Retina (tissue), 1 donor: ENCODE measurements around the gene SLC38A7.
"Not testable (repeated sequence)": the region's sequence is repeated elsewhere in the genome, so short reads cannot be mapped to it uniquely, and the experiment has no call there.

Experiments
- DNase-seq: peaks from one replicate; pipeline ENCODE4 v3.0.0-alpha.2; 2016

Gene SLC38A7

GRCh38 chr16:58678269-58678668 lies 6.3 kb downstream of the SLC38A7 start:
- no peak for DNase-seq

GRCh38 chr16:58670946-58671583 lies 13.5 kb downstream of the SLC38A7 start:
- DNase-seq: no peak

DNA sequence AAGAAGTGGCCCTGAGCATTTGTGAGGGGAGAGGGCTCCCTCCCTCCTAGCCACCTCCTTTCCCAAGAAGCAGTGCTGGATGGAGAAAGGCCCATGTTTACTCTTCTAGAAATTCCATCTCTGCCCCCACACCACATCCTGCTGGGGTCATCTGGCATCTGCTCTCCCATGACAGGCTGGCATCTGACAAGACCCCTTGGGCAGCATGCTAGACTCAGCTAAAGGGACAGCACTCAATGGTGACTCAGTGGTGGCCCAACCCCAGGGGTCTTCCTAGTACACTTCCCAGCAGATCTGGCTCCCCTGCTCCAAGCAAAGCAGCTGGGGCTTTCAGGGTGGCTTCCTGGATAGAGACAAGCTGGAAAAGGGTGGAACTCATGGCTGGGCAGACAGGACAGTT lies 14.4 kb downstream of the SLC38A7 start:
- no peak for DNase-seq

GRCh38 chr16:58665200-58665599 lies 19.4 kb downstream of the SLC38A7 start:
- DNase-seq: no peak

DNA sequence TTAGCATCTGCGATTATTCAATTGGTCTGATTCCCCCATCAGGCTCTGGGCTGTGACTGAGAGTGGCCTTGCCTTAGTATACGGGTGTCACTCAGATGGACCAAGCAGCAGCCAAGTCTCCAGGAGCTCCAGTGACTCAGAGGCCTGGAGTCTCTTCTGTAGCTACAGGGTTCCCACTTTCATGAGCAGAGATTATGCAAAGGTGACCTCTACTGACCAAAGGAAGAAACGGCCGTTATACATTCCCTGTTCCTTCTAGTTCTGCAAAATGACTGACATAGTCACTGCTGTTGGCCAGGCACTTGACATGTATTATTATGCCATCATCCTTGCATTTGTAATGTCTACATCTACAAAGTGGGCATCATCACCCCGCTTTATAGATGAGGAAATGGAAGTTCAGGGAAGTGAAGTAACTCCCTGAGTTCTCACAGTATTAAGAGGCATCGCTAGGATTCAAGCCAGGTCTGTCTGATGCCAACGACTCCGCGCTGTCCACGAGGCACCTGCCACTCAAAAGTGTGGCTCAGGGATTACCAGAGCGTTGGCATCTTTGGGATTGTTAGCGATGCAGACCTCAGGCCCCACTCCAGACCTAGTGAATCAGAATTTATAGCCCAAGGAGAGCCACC lies 23.3 kb downstream of the SLC38A7 start:
- DNase-seq: peak; percentile 62

DNA sequence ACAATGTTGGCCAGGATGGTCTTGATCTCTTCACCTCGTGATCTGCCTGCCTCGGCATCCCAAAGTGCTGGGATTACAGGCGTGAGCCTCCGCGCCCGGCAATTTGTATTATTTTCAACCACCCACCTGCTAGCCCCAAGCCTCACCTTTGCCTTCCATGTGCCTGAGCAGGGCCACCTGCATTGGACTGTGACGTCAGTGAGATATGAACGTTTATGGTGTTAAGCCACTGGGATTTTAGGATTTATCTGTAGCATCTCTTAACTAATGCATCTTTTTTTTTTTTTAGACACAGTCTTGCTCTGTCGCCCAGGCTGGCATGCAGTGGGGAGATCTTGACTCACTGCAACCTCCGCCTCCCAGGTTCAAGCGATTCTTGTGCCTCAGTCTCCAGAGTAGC lies 24.7 kb downstream of the SLC38A7 start:
- DNase-seq: not testable (repeated sequence)

DNA sequence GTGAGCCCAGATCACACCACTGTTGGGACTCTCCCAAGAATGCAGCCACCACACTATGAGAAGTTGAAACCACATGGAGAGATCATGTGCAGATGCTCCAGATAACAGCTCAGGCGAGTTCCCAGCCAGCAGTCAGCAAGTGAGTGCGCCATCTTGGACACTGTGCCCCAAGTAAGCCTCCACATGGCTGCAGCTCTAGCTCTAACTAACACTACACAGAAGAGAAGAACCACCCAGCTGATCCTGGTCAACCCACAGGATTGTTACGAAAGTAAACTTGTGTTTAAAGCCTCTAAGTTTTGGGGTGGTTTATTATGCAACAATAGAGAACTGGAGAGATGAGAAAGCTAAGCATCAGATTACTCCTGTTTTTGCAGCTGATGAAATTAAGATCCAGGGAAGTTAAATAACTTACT lies 25.8 kb downstream of the SLC38A7 start:
- no peak for DNase-seq

DNA sequence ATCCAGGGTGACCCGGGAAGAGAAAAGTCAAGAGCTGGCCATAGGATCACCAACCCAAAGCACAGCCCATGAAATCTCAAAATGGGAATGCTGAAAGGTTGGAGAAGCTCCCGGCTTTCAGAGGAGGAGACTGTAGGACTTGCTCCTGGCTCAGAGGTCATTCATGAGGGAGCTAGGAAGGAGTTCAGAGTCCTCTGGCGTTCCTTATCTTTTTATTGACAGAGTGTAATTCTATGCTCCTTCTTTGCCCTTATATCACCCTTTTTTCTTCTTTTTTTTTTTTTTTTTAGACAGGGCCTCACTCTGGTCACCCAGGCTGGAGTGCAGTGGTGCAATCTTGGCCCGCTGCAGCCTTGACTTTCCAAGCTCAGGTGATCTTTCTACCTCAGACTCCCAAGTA lies 27.7 kb downstream of the SLC38A7 start:
- DNase-seq: no peak

DNA sequence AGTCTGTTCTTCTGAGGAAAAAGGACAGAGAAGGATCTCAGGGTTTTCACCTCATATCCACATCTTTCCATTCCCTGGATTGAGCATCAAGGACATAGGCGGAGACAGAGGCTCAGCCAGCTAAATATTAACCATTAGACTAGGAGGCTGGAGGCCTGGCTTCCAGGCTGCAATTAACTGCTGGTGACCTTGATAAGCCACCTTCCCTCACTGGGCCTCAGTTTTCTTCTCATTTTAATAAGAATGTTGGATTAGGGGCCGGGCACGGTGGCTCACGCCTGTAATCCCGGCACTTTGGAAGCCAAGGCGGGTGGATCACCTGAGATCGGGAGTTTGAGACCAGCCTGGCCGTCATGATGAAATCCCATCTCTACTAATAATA lies 29.4 kb downstream of the SLC38A7 start:
- no peak for DNase-seq

- no peak for DNase-seq
These were observed 29.9 kb downstream of the SLC38A7 start for GRCh38 chr16:58654560-58655214.

DNA sequence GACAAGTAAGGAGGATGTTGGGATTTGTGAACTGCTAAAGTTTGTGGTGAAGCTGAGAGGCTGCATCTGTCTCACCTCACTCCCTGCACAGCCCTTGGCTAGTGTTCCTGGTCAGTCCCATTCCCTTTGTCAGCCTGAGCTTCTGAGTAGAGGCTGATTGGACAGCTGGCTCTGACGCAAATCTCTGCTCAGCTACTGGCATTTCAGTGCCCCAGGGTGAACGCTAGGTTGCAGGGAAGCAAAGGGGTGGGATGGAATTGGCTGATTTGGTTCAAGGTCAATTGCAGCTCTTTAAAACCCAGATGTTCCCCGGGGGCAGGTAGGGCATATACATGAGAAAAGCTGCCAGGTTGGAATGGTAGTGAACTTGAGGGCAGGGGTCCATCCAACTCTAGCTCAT lies 31.8 kb downstream of the SLC38A7 start:
- DNase-seq: peak; percentile 23

DNA sequence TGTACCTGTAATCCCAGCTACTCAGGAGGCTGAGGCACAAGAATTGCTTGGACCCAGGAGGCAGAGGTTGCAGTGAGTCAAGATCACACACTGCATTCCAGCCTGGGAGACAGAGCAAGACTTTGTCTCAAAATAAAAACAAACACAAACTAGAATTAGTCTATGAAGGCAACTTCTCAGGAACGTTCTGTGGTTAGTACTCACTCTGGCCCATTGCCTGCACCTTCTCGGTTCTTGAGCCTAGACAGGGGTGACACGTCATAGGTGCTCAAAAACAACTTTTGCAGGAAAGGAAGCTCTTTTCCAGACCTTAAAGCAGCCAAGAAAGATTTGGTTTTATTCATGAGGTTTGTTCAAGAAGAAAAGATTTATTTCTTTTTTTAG lies 32.6 kb downstream of the SLC38A7 start:
- DNase-seq: no peak

DNA sequence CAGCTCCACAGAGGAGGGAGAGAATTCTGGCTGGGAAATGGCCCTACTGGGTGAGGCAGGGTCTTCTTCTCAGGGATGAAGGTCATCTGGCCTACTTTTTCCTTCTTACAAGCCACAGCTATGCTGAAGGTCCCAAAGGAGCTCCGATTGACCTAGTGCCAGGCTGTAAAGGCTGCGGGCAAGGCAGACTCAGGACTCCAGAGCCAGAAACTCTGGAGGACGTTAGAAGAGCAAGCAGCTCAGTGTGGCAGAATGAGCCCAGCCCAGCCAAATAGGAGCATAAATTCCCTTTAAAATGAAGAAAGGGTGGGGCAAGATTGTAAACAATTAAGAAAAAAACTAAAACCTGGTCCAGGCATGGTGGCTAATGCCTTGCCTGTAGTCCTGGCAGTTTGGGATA lies 34.9 kb downstream of the SLC38A7 start:
- no peak for DNase-seq

- DNase-seq: no peak
These were observed 37.5 kb downstream of the SLC38A7 start for GRCh38 chr16:58647107-58647506.

GRCh38 chr16:58644765-58645487 lies 39.6 kb downstream of the SLC38A7 start:
- DNase-seq: no peak

- DNase-seq: no peak
These were observed 40.5 kb downstream of the SLC38A7 start for GRCh38 chr16:58644108-58644507.

DNA sequence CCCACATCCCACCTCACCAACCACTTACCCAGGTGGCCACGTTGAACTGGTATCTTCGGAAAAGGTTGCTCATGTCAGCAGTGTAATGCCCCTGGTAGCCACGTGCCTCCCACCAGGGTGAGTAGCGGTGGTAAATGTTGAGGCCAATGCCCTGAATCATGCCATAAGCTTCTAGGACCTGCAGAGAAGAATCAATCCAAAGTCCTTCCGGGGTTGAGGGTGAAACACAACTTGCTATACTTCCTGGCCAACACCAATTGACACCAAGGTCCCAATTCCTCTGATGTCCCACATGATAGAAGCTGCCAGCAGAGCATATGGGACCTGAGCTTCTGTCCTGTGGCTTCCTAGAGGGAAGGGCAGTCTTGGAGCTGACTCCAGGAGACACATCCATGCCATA lies 43.6 kb downstream of the SLC38A7 start:
- no peak for DNase-seq

GRCh38 chr16:58639836-58640235 lies 44.7 kb downstream of the SLC38A7 start:
- no peak for DNase-seq

DNA sequence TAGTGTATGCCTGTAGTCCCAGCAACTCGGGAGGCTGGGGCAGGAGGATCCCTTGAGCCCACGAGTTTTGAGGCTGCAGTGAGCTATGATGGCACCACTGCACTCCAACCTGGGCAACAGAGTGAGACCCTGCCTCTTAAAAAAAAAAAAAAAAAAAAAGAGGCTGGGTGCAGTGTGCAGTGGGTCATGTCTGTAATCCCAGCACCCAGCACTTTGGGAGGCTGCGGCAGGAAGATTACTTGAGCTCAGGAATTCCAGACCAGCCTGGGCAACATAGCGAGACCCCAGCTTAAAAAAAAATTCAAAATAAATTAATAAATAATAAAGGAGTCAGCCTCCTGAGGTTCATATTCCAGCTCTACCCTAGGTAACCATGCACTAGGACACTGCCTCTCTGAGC lies 45.3 kb downstream of the SLC38A7 start:
- no peak for DNase-seq

DNA sequence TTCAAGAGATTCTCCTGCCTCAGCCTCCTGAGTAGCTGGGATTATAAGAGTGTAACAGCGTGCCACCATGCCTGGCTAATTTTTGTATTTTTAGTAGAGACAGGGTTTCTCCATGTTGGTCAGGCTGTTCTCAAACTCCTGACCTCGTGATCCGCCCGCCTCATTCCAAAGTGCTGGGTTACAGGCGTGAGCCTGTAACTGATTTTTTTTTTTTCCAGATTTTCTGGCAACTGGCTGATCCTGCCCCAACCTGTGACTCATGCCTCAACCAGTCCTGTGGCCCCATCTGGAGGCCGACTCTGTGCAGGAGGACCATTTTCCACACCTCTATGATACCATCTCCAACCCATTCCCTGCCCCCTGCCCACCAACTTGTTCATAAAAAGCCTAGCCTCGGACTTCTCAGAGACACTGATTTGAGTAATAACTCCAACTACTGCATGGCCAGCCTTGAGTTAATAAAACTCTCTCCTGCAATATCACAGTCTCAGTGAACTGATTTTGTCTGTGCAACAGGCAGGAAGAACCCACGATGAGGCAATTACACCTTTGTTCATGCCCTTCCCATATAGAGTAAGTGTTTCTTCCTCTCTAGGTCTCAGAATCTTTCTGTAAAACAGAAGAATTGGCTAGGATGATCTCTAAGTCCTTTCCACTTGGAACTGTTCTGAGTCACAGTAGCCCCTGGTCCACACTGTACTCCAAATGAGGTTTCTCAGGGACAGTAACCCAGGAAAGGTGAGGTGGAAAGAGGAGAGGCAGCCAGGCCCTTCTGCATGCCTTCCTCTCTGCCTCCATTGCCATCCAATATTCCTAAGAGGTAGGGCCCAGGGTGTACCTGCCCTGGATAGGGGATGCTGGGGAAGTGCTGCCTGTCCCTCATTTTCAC lies 46.2 kb downstream of the SLC38A7 start:
- DNase-seq: no peak

DNA sequence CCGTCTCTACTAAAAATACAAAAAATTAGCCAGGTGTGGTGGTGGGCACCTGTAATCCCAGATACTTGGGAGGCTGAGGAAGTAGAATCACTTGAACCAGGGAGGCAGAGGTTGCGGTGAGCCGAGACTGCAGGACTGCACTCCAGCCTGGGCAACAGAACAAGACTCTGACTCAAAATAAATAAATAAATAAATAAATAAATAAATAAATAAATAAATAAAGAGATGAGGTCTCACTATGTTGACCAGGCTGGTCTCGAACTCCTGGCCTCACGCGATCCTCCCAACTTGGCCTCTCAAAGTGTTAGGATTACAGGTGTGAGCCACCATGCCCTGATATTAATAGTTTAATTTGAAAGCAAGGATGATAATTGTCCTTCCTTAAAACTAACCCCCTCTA lies 47.5 kb downstream of the SLC38A7 start:
- not testable (repeated sequence) for DNase-seq

GRCh38 chr16:58636466-58636865 lies 48.1 kb downstream of the SLC38A7 start:
- DNase-seq: no peak

- DNase-seq: no peak
These were observed 49.1 kb downstream of the SLC38A7 start for GRCh38 chr16:58635502-58635901.
